K562 (cell line): ENCODE data around the gene KIAA0040.

Experiments
- ELF4 ChIP-seq: fragments of 450-650 bp; formaldehyde crosslinking; IDR thresholded peaks from 2 replicates; pipeline ENCODE4 v1.4.0; 2022; ENCODE audit warnings: missing genetic modification characterization
- FOXM1 ChIP-seq, 2 experiments: fragments of 450-650 bp in 1 of 2; sonication (generic) in 1 of 2; formaldehyde crosslinking in 1 of 2; IDR thresholded peaks; 2 replicates each; pipeline versions ENCODE4 v1.6.1 to v1.9.0; 2017 to 2022; ENCODE audit warnings: low read depth in 2 of 2, mild to moderate bottlenecking in 2 of 2, missing genetic modification reagents in 1 of 2, moderate library complexity in 1 of 2
- HDAC8 ChIP-seq: fragments of 450-650 bp; IDR thresholded peaks from 2 replicates; pipeline ENCODE4 v1.6.1; 2016; ENCODE audit warnings: mild to moderate bottlenecking, missing genetic modification characterization, moderate library complexity, missing compliant biosample characterization
- HDGF ChIP-seq: fragments of 450-650 bp; IDR thresholded peaks from 2 replicates; pipeline ENCODE4 v1.6.1; 2016
- HNRNPH1 ChIP-seq: fragments of 200-400 bp; formaldehyde crosslinking; optimal IDR thresholded peaks from 2 replicates; pipeline ENCODE3; 2017; ENCODE audit warnings: low read depth, mild to moderate bottlenecking, low read length, moderate library complexity
- MAX ChIP-seq: sonication (generic); formaldehyde crosslinking; IDR thresholded peaks from 2 replicates; pipeline ENCODE4 v1.9.0; 2022; ENCODE audit warnings: mild to moderate bottlenecking, missing genetic modification reagents
- MXI1 ChIP-seq: IDR thresholded peaks from 2 replicates; pipeline ENCODE4 v1.6.1; 2011; ENCODE audit warnings: low read depth, mild to moderate bottlenecking, improper control_type of control experiment, low read length
- POLR2A ChIP-seq: fragments of 450-650 bp; conservative IDR thresholded peaks from 2 replicates; pipeline ENCODE4 v1.6.1; 2016
- RNF2 ChIP-seq: sonication (generic); IDR thresholded peaks from 2 replicates; pipeline ENCODE4 v1.6.1; 2016
- RUNX1 ChIP-seq: sonication (generic); IDR thresholded peaks from 2 replicates; pipeline ENCODE4 v1.6.1; 2016; ENCODE audit warnings: antibody characterized with exemption, low read depth
- ZNF512 ChIP-seq: IDR thresholded peaks from 2 replicates; pipeline ENCODE4 v1.6.1; 2016; ENCODE audit warnings: missing genetic modification characterization, missing compliant biosample characterization
- ZNF561 ChIP-seq: fragments of 450-650 bp; formaldehyde crosslinking; conservative IDR thresholded peaks from 2 replicates; pipeline ENCODE4 v1.4.0; 2020; ENCODE audit warnings: mild to moderate bottlenecking, moderate library complexity

- TF ChIP-seq FOXM1 (IDR thresholded peaks at IDR 0.05; ENCODE audit: low read depth) (no peak), FOXM1 (CRISPR knock-in tag; IDR thresholded peaks at IDR 0.05; ENCODE audit: low read depth) (no peak), ELF4 (CRISPR knock-in tag) (no peak), ZNF561 (CRISPR knock-in tag) (no peak), HDAC8 (tag) (no peak), HDGF (no peak), MAX (no peak), MXI1 (no peak), ZNF512 (no peak), RNF2 (no peak), RUNX1 (no peak), HNRNPH1 (no peak), POLR2A (no peak)
These were observed 60.1 kb downstream of the KIAA0040 start for GRCh38 chr1:175132436-175132835.
